Measurements from ENCODE around the gene PGAP3.
A peak's percentile ranks its signal among the peaks of the same experiment; 100 is the strongest.

The PGAP3 gene

GRCh38 chr17:39636927-39637736 is 50.7 kb downstream of the PGAP3 start, which contains the start of gene STARD3:
TSS of gene STARD3 (plus strand) at chr17:39637144. CDS start at chr17:39653532, 16,388 bp downstream.
- DNase-seq (ENCODE audit: low read depth) = peak; percentile 89
- H3K4me3 ChIP-seq (ENCODE audit: low read length) = peak within 1 kb of the TSS; percentile 94
- no peak for TF ChIP-seq CTCF (conservative IDR thresholded peaks at IDR 0.05; ENCODE audit: low read length)

- TF ChIP-seq CTCF (conservative IDR thresholded peaks at IDR 0.05; ENCODE audit: low read length) = no peak
- DNase-seq (ENCODE audit: low read depth) = no peak
- H3K4me3 ChIP-seq (ENCODE audit: low read length) = peak overlapping the region; percentile 94
These were observed 51.3 kb downstream of the PGAP3 start for GRCh38 chr17:39636587-39636926.

GRCh38 chr17:39635614-39636176 is 52.2 kb downstream of the PGAP3 start:
- no peak overlapping the region for H3K4me3 ChIP-seq (ENCODE audit: low read length)
- TF ChIP-seq CTCF (conservative IDR thresholded peaks at IDR 0.05; ENCODE audit: low read length) = no peak
- DNase-seq (ENCODE audit: low read depth) = no peak

- peak; percentile 72 for TF ChIP-seq CTCF (conservative IDR thresholded peaks at IDR 0.05; ENCODE audit: low read length)
- peak; percentile 42 for DNase-seq (ENCODE audit: low read depth)
- no peak overlapping the region for H3K4me3 ChIP-seq (ENCODE audit: low read length)
These were observed 53.4 kb downstream of the PGAP3 start for GRCh38 chr17:39634384-39634871.

- DNase-seq (ENCODE audit: low read depth) = no peak
- no peak for TF ChIP-seq CTCF (conservative IDR thresholded peaks at IDR 0.05; ENCODE audit: low read length)
- H3K4me3 ChIP-seq (ENCODE audit: low read length) = no peak overlapping the region
These were observed 54.2 kb downstream of the PGAP3 start for GRCh38 chr17:39633570-39634183.

- DNase-seq (ENCODE audit: low read depth) = no peak
- H3K4me3 ChIP-seq (ENCODE audit: low read length) = no peak overlapping the region
- TF ChIP-seq CTCF (conservative IDR thresholded peaks at IDR 0.05; ENCODE audit: low read length) = no peak
These were observed 55.5 kb downstream of the PGAP3 start for GRCh38 chr17:39632153-39632941.

All from AG10803 (cell line).